ENCODE measurements around the gene NAALADL1. TPM values are rescaled to one million over a fixed set of nuclear protein-coding genes. Genes with fewer than 3 reads are reported as not detected.
"Not testable (repeated sequence)": the region's sequence is repeated elsewhere in the genome, so short reads cannot be mapped to it uniquely, and the experiment has no call there.

NAALADL1 gene
- total RNA-seq, 1 donor from 2014 or later = not detected

DNA sequence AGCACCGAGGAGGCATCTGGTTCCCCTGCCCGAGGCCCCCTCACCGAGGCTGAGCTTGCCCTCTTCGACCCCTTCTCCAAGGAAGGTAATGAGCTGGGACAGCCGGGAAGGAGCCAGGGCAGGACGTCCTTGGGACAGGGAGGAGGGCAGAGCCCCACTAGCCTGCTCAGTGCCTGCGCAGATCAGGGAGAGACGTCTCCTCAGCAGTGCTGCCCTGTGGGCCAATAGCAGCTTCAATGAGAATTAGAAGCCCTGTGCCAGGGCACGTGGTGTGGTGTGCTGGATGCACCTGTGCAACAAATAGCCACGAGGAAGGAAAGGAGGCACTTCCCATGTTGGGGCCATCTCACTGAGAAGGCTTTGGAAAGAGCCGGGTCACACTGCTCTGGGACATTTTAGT, 22.8 kb downstream of the NAALADL1 start:
- no peak for TF ChIP-seq CTCF (IDR thresholded peaks at IDR 0.05)
- H3K27me3 Mint-ChIP-seq (ENCODE audit: unreplicated experiment) = no peaks in the 10 kb centered on the region
- peaks cover 8% of the 10 kb centered on the region for H3K36me3 Mint-ChIP-seq (ENCODE audit: unreplicated experiment)
- DNase-seq (ENCODE audit: extremely low spot score, unreplicated experiment) = no peak
- no peaks in the 10 kb centered on the region for H3K9me3 Mint-ChIP-seq (ENCODE audit: unreplicated experiment)
- H3K4me3 Mint-ChIP-seq (ENCODE audit: unreplicated experiment) = no peak overlapping the region
- peaks cover 3% of the 10 kb centered on the region for H3K4me1 Mint-ChIP-seq (ENCODE audit: unreplicated experiment)
- H3K27ac Mint-ChIP-seq (ENCODE audit: unreplicated experiment) = no peak overlapping the region

- Mint-ChIP-seq H3K4me3 (ENCODE audit: unreplicated experiment) (no peak overlapping the region), H3K4me1 (ENCODE audit: unreplicated experiment) (peaks cover 2% of the 10 kb centered on the region)
Measured at GRCh38 chr11:65034423-65034822, 23.9 kb downstream of the NAALADL1 start.

DNA sequence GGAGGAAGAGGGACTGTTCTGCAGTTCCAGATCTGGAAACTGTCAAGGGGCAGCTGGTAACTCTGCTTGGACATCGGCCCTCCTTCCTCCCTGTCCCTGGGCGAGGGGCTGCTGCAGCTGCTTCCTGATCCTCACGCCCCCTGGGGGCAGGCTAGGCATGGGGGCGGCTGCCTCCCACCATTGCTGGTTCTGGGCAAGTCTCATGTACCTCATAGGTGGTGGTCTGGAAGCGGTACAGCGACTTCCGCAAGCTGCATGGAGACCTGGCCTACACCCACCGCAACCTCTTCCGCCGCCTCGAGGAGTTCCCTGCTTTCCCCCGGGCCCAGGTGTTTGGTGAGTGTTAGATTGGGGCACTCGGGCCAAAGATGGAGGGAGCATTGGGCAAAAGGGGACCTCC, 26.1 kb downstream of the NAALADL1 start:
- Mint-ChIP-seq H3K4me3 (ENCODE audit: unreplicated experiment) (no peak overlapping the region), H3K9me3 (ENCODE audit: unreplicated experiment) (no peaks in the 10 kb centered on the region), H3K27me3 (ENCODE audit: unreplicated experiment) (no peaks in the 10 kb centered on the region), H3K27ac (ENCODE audit: unreplicated experiment) (no peak overlapping the region), H3K36me3 (ENCODE audit: unreplicated experiment) (peaks cover 5% of the 10 kb centered on the region), H3K4me1 (ENCODE audit: unreplicated experiment) (peaks cover 13% of the 10 kb centered on the region)
- DNase-seq (ENCODE audit: extremely low spot score, unreplicated experiment) = no peak
- TF ChIP-seq CTCF (IDR thresholded peaks at IDR 0.05) = no peak

More at GRCh38 chr11:65034423-65034822, 23.9 kb downstream of the NAALADL1 start:
- Mint-ChIP-seq H3K27ac (ENCODE audit: unreplicated experiment) (no peak overlapping the region), H3K9me3 (ENCODE audit: unreplicated experiment) (no peaks in the 10 kb centered on the region), H3K36me3 (ENCODE audit: unreplicated experiment) (peaks cover 7% of the 10 kb centered on the region), H3K27me3 (ENCODE audit: unreplicated experiment) (no peaks in the 10 kb centered on the region)
- no peak for DNase-seq (ENCODE audit: extremely low spot score, unreplicated experiment)
- TF ChIP-seq CTCF (IDR thresholded peaks at IDR 0.05) = no peak

DNA sequence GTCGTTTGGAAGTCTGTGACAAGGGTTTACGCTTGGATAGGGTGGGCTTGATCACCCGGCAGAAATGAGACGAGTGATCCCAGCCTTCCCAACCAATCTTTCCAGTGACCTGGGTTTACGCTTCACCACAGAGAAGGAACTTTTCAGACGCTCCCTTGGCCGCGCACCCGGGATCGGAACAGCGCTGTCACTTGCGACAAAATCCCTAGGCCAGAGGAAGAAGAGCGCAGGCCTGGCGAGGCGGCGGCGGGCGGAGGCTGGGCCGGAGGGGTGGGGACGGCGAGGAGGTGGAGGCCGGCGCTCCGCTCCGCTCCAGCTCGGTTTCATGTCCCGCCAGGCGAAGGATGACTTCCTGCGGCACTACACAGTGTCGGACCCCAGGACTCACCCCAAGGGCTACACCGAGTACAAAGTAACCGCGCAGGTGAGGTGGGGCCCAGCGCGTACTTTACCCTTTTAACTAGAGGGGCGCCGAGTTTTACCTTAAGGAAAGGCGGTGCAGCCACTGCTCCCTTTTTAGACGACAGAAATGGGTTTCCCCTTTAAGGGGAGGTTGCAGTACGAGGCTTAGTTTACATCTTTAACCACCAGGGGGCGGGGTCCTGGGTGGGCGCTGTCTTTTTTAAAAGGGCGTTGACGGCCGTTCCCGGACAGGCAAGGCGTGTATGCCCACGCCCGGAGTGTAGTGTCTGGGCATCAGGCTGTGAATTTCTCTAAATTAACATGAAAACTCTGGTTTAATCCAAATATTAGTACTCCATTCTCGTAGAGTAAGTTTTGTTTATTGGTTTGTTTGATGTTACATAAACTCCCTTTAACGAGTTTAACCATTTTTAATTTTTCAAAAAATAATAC, 30.9 kb downstream of the NAALADL1 start, which contains the start of gene SNX15:
SNX15 (plus strand) TSS at position 227 of the 855 bp plus-strand sequence; CDS start at position 326, 99 bp downstream.
- Mint-ChIP-seq H3K9me3 (ENCODE audit: unreplicated experiment) (no peaks in the 10 kb centered on the region), H3K27ac (ENCODE audit: unreplicated experiment) (peak within 1 kb of the TSS; percentile 83), H3K36me3 (ENCODE audit: unreplicated experiment) (peaks cover 2% of the 10 kb centered on the region), H3K4me3 (ENCODE audit: unreplicated experiment) (peak within 1 kb of the TSS; percentile 84), H3K4me1 (ENCODE audit: unreplicated experiment) (peaks cover 16% of the 10 kb centered on the region), H3K27me3 (ENCODE audit: unreplicated experiment) (no peaks in the 10 kb centered on the region)
- peak; percentile 91 for TF ChIP-seq CTCF (IDR thresholded peaks at IDR 0.05)
- DNase-seq (ENCODE audit: extremely low spot score, unreplicated experiment) = peak; percentile 97

DNA sequence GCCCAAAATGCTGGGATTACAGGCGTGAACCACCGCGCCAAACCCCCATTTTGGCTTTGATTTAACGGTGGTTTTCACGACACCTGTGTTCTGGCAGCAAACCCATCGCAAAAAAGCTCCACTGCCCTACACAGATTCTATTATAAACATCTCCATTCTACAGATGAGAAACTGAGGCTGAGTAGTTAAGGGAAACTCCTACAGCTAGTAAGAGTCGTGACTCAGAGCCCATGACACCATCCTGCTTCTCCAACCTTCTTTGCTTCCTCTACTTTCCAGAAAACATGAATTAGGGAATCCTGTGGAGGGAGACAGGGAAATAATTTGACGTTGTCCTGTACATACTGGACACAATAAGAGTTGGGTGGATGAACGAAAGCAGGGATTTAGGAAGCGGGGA, 31.5 kb downstream of the NAALADL1 start:
- H3K9me3 Mint-ChIP-seq (ENCODE audit: unreplicated experiment) = no peaks in the 10 kb centered on the region
- H3K27ac Mint-ChIP-seq (ENCODE audit: unreplicated experiment) = peak overlapping the region; percentile 83
- no peaks in the 10 kb centered on the region for H3K27me3 Mint-ChIP-seq (ENCODE audit: unreplicated experiment)
- peaks cover under 1% of the 10 kb centered on the region for H3K36me3 Mint-ChIP-seq (ENCODE audit: unreplicated experiment)
- peaks cover 16% of the 10 kb centered on the region for H3K4me1 Mint-ChIP-seq (ENCODE audit: unreplicated experiment)
- H3K4me3 Mint-ChIP-seq (ENCODE audit: unreplicated experiment) = peak overlapping the region; percentile 84
- TF ChIP-seq CTCF (IDR thresholded peaks at IDR 0.05) = no peak
- DNase-seq (ENCODE audit: extremely low spot score, unreplicated experiment) = no peak

DNA sequence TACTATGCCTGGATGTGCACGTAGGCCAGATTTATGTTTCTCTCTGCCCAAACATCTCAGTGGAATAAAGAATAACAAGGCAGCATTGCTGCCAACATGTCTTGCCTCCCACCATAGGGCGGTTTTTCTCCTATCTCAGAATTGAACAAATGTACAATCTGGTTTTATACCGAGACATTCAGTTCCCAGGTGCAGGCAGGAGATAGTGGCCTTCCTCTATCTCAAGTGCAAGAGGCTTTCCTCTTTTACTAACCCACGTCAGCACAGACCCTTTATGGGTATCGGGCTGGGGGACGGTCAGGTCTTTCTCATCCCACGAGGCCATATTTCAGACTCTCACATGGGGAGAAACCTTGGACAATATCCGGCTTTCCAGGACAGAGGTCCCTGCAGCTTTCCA, 34.9 kb downstream of the NAALADL1 start:
- not testable (repeated sequence) for H3K4me3 Mint-ChIP-seq (ENCODE audit: unreplicated experiment); DNase-seq (ENCODE audit: extremely low spot score, unreplicated experiment); H3K27me3 Mint-ChIP-seq (ENCODE audit: unreplicated experiment); H3K9me3 Mint-ChIP-seq (ENCODE audit: unreplicated experiment); H3K27ac Mint-ChIP-seq (ENCODE audit: unreplicated experiment); H3K36me3 Mint-ChIP-seq (ENCODE audit: unreplicated experiment)
- H3K4me1 Mint-ChIP-seq (ENCODE audit: unreplicated experiment) = peaks cover 12% of the 10 kb centered on the region

Data from osteocyte (in vitro differentiated cells).